LHCN-M2 (cell line): Measurements from ENCODE around the gene ZKSCAN8. TPM values are rescaled to one million over a fixed set of nuclear protein-coding genes. Genes with fewer than 3 reads are reported as not detected.
"Not testable (repeated sequence)": the region's sequence is repeated elsewhere in the genome, so short reads cannot be mapped to it uniquely, and the experiment has no call there.

Experiments used
- DNase-seq: peaks from one replicate; pipeline ENCODE4 v3.0.0-alpha.2; 2012; ENCODE audit warnings: low read depth
- polyA plus RNA-seq: library from polyadenylated mRNA; unstranded; fragments of >200 nt; gene quantifications from one replicate; pipeline ENCODE4 v1.2.1, GENCODE V29; 2012; ENCODE audit warnings: missing spikeins
- total RNA-seq: library from RNA; depleted of rRNA; stranded (reverse); fragments of >200 nt; gene quantifications from 2 replicates; pipeline ENCODE4 v1.2.3, GENCODE V29; 2014; rRNA removed

Gene ZKSCAN8
- 12.6 and 15.0 TPM in 2 replicates for total RNA-seq
- polyA plus RNA-seq: 4.6 TPM

GRCh38 chr6:28141500-28142329 is at the start of gene ZKSCAN8:
Gene ZKSCAN8, plus strand, starts transcription at chr6:28141883. Its CDS starts 6,525 bp downstream, at chr6:28148408.
- peak; percentile 89 for DNase-seq

GRCh38 chr6:28102222-28102621 is 39.5 kb upstream of the ZKSCAN8 start:
- not testable (repeated sequence) for DNase-seq

- not testable (repeated sequence) for DNase-seq
Measured at GRCh38 chr6:28102699-28103098, 39.0 kb upstream of the ZKSCAN8 start.

- peak; percentile 79 for DNase-seq
Measured at GRCh38 chr6:28104392-28105244, 37.1 kb upstream of the ZKSCAN8 start.

GRCh38 chr6:28105245-28105639 is 36.4 kb upstream of the ZKSCAN8 start:
- DNase-seq: peak; percentile 42

- no peak for DNase-seq
Measured at GRCh38 chr6:28107506-28107905, 34.2 kb upstream of the ZKSCAN8 start.

GRCh38 chr6:28111964-28112363 is 29.7 kb upstream of the ZKSCAN8 start:
- DNase-seq: no peak

- no peak for DNase-seq
Measured at GRCh38 chr6:28115799-28116198, 25.9 kb upstream of the ZKSCAN8 start.

- DNase-seq: peak; percentile 86
Measured at GRCh38 chr6:28117386-28118050, 24.2 kb upstream of the ZKSCAN8 start.

GRCh38 chr6:28118217-28118616 is 23.5 kb upstream of the ZKSCAN8 start:
- no peak for DNase-seq

- DNase-seq: no peak
Measured at GRCh38 chr6:28121876-28122275, 19.8 kb upstream of the ZKSCAN8 start.

GRCh38 chr6:28122283-28122682 is 19.4 kb upstream of the ZKSCAN8 start:
- DNase-seq: not testable (repeated sequence)

- DNase-seq: peak; percentile 82
Measured at GRCh38 chr6:28124350-28124970, 17.2 kb upstream of the ZKSCAN8 start, which contains the start of gene ZSCAN16. Gene ZSCAN16, plus strand, starts transcription at chr6:28124609. Its CDS starts 835 bp downstream, at chr6:28125444.

GRCh38 chr6:28124971-28125353 is 16.7 kb upstream of the ZKSCAN8 start:
- DNase-seq: no peak

- DNase-seq: no peak
Measured at GRCh38 chr6:28125401-28125800, 16.3 kb upstream of the ZKSCAN8 start.

- DNase-seq: peak; percentile 48
Measured at GRCh38 chr6:28134015-28134414, 7.7 kb upstream of the ZKSCAN8 start.

- no peak for DNase-seq
Measured at GRCh38 chr6:28134716-28135115, 7.0 kb upstream of the ZKSCAN8 start.

GRCh38 chr6:28135393-28135792 is 6.3 kb upstream of the ZKSCAN8 start:
- DNase-seq: no peak

- peak; percentile 94 for DNase-seq
Measured at GRCh38 chr6:28136585-28137504, 4.8 kb upstream of the ZKSCAN8 start.

- DNase-seq: no peak
Measured at GRCh38 chr6:28137505-28137981, 4.1 kb upstream of the ZKSCAN8 start.
